Nephron (organoid): Measurements from ENCODE around the gene CCR9.

ENCODE experiments used
- H3K27ac Mint-ChIP-seq, 3 experiments: 2 replicates each; pipeline ENCODE4 v1.8.0; 2020; ENCODE audit warnings: mixed read lengths in 3 of 3, mild to moderate bottlenecking in 2 of 3, moderate library complexity in 1 of 3
- H3K27me3 Mint-ChIP-seq: 2 replicates; pipeline ENCODE4 v1.8.0; 2021; ENCODE audit warnings: low read depth, mild to moderate bottlenecking, moderate library complexity, mixed read lengths
- H3K36me3 Mint-ChIP-seq: 2 replicates; pipeline ENCODE4 v1.8.0; 2020; ENCODE audit warnings: low read depth, mixed read lengths
- H3K4me1 Mint-ChIP-seq: 2 replicates; pipeline ENCODE4 v1.8.0; 2020; ENCODE audit warnings: mixed read lengths
- H3K4me3 Mint-ChIP-seq, 3 experiments: 2 replicates each; pipeline ENCODE4 v1.8.0; 2020; ENCODE audit warnings: mild to moderate bottlenecking in 3 of 3, mixed read lengths in 3 of 3, moderate library complexity in 2 of 3
- H3K9me3 Mint-ChIP-seq: 2 replicates; pipeline ENCODE4 v1.8.0; 2020; ENCODE audit warnings: mixed read lengths
- TF ChIP-seq, protein P1 (sequence below), 3 experiments: fragments of 200-600 bp; sonication (generic); IDR thresholded peaks; one replicate each; pipeline ENCODE4 v1.5.0; 2021; ENCODE audit warnings: antibody characterized with exemption in 3 of 3; ENCODE audit not compliant: unreplicated experiment in 3 of 3

Gene CCR9

DNA sequence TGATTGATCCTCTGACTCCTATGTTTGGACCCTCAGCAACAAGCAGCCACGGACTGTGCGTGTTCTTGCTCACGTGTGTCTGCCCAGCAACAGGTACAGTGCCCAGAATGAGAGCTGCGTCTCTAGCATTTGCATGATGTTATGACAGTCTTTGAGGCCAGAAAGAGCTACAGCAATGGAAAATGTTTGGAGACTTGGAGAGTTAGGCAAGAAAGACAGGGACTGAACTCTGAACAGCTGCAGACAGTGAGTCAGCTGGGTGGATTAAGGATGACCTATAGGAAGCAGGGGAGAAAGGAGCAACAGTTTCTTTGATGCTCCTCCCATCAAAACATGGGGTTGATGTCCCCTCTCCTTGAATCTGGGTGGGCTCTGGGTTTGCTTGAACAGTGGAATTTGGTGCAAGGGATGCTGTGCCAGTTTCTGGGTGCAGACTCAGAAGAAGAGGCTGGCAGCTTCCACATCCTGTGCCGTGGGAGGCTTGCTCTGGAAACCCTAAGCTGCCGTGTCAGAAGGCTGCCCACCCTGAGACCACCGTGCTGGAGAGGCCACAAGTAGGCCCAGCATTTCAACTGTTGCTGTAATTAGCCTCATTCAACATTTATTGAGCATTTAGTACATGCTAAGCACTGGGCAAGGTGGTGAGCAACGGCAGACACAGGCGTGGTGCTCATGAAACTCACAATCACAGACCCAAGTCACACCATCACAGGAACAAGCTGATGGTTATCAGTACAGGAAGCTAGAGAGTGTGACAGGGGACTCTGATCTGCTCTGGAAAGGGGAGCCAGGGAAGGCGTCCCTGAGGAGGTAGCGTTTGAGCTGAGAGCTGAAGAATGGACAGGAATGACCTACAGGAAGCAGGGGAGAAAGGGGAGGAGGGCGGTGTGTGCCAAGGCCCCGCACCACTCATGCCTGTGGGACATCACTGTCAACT, 21.7 kb downstream of the CCR9 start:
- H3K27me3 Mint-ChIP-seq, result peaks cover 4% of the 10 kb centered on the region
- no peak overlapping the region for H3K4me3 Mint-ChIP-seq
- H3K36me3 Mint-ChIP-seq, result no peaks in the 10 kb centered on the region
- peaks cover 7% of the 10 kb centered on the region for H3K4me1 Mint-ChIP-seq
- H3K27ac Mint-ChIP-seq, result peak overlapping the region in 2 of 3 experiments; percentile 12 to 21
- H3K9me3 Mint-ChIP-seq, result no peaks in the 10 kb centered on the region
- TF ChIP-seq, protein P1, sequence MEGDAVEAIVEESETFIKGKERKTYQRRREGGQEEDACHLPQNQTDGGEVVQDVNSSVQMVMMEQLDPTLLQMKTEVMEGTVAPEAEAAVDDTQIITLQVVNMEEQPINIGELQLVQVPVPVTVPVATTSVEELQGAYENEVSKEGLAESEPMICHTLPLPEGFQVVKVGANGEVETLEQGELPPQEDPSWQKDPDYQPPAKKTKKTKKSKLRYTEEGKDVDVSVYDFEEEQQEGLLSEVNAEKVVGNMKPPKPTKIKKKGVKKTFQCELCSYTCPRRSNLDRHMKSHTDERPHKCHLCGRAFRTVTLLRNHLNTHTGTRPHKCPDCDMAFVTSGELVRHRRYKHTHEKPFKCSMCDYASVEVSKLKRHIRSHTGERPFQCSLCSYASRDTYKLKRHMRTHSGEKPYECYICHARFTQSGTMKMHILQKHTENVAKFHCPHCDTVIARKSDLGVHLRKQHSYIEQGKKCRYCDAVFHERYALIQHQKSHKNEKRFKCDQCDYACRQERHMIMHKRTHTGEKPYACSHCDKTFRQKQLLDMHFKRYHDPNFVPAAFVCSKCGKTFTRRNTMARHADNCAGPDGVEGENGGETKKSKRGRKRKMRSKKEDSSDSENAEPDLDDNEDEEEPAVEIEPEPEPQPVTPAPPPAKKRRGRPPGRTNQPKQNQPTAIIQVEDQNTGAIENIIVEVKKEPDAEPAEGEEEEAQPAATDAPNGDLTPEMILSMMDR (IDR thresholded peaks at IDR 0.05; ENCODE audit: unreplicated experiment in 3 of 3), result no peak

DNA sequence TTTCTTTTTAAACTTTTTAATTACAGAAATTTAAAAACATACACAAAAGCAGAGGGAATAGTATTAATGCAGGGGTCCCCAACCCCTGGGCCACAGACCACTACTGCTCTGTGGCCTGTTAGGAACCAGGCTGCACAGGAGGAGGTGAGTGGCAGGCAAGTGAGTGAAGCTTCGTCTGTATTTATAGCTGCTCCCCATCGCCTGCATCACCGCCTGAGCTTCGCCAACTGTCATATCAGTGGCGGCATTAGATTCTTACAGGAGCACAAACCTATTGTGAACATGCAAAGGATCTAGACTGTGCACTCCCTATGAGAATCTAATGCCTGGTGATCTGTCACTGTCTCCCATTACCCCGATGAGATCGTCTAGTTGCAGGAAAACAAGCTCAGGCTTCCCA, 22.4 kb downstream of the CCR9 start:
- peaks cover 7% of the 10 kb centered on the region for H3K4me1 Mint-ChIP-seq
- no peak overlapping the region for H3K27ac Mint-ChIP-seq
- H3K4me3 Mint-ChIP-seq, result no peak overlapping the region
- no peaks in the 10 kb centered on the region for H3K36me3 Mint-ChIP-seq
- no peaks in the 10 kb centered on the region for H3K9me3 Mint-ChIP-seq
- H3K27me3 Mint-ChIP-seq, result peaks cover 4% of the 10 kb centered on the region
- TF ChIP-seq, protein P1 (IDR thresholded peaks at IDR 0.05; ENCODE audit: unreplicated experiment in 3 of 3), result no peak

DNA sequence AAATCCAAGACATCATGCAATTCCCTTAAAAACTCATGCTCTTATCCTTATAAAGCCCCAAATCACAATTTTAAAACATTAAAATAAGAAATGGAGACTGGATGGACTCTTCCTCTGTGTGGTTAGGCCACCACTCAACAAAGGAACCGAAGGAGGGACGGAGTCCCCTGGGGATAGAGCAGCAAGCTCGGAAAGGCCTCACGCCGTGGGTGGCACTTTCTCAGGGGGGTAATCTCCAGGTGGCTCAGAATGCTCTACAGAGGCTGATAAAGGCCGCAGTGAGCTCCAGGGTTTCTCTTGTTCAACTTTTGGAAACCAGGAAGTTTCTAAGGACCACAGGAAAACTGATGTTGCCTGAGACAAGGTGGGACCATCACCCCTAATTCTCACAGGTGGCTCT, 23.2 kb downstream of the CCR9 start:
- peaks cover 4% of the 10 kb centered on the region for H3K27me3 Mint-ChIP-seq
- no peak overlapping the region for H3K4me3 Mint-ChIP-seq
- H3K9me3 Mint-ChIP-seq, result no peaks in the 10 kb centered on the region
- H3K27ac Mint-ChIP-seq, result no peak overlapping the region
- peaks cover 7% of the 10 kb centered on the region for H3K4me1 Mint-ChIP-seq
- H3K36me3 Mint-ChIP-seq, result no peaks in the 10 kb centered on the region
- TF ChIP-seq, protein P1 (IDR thresholded peaks at IDR 0.05; ENCODE audit: unreplicated experiment in 3 of 3), result no peak

DNA sequence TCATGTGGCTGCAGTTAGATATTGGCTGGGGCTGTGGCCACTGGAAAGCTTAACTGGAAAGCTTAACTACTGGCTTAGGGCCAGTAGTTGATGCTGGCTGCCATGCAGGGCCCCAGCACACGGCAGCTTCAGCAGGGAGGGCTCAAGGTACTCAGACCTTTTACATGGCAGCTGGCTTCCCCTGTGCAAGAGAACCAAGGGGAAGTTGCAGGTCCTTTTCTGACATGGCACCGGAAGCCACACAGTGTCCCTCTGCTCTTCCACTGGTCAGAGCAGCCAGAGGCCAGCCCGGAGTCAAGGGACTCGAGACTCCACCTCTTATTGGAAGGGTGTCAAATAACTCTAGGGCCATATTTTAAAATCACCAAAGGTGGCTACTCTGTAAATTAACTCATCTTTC, 24.5 kb downstream of the CCR9 start:
- no peaks in the 10 kb centered on the region for H3K9me3 Mint-ChIP-seq
- H3K4me1 Mint-ChIP-seq, result peaks cover 15% of the 10 kb centered on the region
- TF ChIP-seq, protein P1 (IDR thresholded peaks at IDR 0.05; ENCODE audit: unreplicated experiment in 3 of 3), result no peak
- no peaks in the 10 kb centered on the region for H3K36me3 Mint-ChIP-seq
- H3K4me3 Mint-ChIP-seq, result no peak overlapping the region
- peaks cover 5% of the 10 kb centered on the region for H3K27me3 Mint-ChIP-seq
- no peak overlapping the region for H3K27ac Mint-ChIP-seq

DNA sequence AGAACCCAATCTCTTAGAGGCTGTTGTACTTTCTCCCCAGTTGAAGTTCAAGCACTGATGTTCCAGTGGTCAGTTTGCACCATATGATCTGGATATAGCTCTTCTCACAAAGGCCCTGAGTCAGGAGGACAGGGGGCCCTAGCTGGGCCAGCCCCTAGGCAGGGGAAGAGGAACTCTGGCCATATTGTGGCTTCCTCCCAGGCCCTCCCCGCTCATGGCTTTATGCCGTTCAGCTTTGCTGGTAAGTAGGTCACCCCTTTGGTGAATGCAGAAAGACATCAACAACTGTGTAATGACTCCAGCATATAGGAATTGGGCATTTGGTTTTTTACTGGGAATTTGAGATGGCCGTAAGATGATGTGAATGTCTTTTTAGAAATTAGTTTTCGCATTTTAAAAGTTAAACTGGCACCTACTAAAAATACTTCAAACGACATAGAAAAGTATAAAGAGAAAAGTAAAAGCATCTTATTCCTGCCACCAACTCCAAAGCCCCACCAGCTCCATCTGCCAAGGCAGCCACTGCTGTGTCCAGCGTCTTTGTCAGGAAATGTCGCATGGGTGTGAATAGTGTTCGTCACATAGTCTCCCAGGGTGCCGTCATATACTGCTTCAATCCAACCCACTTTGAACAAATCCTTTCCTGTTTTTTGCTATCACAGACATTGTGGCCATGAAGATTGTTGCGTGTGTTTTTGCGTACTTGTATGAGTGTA, 25.3 kb downstream of the CCR9 start:
- Mint-ChIP-seq H3K36me3 (no peaks in the 10 kb centered on the region), H3K4me1 (peaks cover 19% of the 10 kb centered on the region), H3K27ac (no peak overlapping the region), H3K27me3 (peaks cover 10% of the 10 kb centered on the region), H3K4me3 (no peak overlapping the region), H3K9me3 (no peaks in the 10 kb centered on the region)
- TF ChIP-seq, protein P1 (IDR thresholded peaks at IDR 0.05; ENCODE audit: unreplicated experiment in 3 of 3), result no peak
